A549 treated with CORT108297 at 1 μM for 4 hours (cell line): ENCODE data around the gene MRPS18A. TPM values are rescaled to one million over a fixed set of nuclear protein-coding genes. Genes with fewer than 3 reads are reported as not detected.

Experiments used
- total RNA-seq: library from RNA; stranded (reverse); fragments of 200-300 nt; extraction: Qiagen RNA extraction; gene quantifications from 5 replicates; pipeline ENCODE4 v1.2.3, GENCODE V29; 2022

Gene MRPS18A
- total RNA-seq = 44.6 to 49.3 TPM (median 48.9 TPM) in 5 replicates

DNA sequence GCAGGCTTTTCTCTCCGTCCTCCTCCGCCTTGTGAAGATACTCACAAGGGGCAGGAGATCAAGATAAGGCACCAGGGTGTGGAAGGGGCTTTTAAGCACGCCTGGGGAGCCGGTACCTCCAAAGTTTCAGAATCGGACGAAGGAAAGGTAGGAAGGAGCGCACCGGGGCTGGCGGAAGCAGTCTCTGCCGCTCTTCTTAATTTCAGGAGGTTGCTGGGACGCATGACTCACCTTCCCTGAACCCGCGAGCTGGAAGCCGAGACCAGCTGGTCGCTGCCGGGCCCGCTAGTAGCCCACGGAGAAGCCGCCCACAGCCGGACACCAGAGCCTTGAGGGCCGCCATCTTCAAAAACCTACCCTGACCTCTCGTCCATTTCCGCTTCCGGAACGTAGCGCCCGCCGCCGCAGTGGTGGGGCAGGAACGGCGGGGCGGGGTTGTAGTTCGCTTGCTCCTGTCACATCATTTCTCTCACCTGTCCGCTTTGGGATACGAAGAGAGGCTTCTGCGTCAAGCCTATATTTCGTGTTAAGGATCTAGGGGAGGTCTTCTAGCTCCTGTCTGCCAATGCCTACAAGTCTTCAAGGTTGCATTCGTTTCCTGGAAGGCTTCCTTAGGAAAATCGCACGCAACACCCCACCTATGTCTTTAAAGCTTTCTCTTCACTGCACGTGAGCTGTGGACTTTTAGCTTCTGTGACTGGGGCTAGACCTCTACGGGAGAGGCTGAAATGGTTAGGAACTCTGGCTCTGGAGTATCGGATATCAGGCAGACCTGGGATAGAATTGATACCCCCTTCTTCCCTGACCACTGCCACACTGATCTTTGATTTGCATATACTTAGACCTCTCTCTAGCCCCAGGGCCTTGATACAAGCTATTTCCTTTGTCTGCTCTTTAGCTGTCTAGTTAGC, at the start of gene MRPS18A:
MRPS18A (minus strand) TSS at position 355 of the 911 bp plus-strand sequence; CDS start at position 343, 12 bp downstream.

GRCh38 chr6:43644940-43645612, 42.5 kb downstream of the MRPS18A start, which contains the start of gene RSPH9:
TSS of gene RSPH9 (plus strand) at chr6:43645036. CDS start at chr6:43645099, 63 bp downstream.

DNA sequence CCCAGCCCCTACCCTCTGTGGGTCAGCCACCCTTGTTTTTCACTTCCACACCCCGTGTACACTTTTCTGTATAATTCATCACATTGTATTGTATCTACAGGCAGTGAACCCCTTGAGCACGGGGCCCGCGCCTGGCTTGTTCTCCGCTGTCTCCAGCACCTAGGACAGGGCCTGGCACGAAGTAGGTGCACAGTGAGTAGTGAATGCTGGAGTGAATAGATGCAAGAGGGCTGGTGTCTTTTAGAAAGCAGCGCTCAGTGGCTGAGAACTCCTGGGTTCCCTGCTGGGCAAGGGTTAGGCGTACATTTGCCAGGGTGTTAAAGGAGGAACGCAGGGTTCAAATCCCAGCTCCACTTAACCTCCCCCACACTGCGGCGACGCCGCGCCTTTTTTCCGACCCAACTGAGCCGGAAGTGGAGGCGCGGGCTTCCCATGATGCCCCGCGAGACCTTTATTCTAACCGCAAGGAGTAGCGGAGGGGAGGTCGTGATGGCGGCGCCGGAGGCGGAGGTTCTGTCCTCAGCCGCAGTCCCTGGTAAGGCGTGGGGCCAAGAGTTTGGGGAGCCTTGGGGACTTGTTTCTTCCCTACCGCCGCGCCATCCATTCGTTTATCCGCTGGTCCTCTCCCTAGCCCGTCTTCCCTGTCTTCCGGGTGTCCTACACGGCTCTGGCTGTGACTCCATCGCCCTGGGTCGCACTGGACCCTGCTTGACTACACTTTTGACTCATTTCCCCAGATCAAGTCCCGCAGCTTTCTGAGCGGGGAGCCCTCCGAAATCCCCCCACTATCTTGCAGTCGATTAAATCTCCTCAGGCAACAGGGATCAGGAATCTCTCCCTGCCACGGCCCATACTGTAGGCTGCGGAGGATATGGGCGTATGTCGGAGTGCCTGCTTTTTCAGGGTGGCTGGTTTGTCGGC, 51.9 kb downstream of the MRPS18A start, which contains the start of gene MAD2L1BP:
MAD2L1BP (plus strand) TSS at position 454 of the 921 bp plus-strand sequence; CDS start at position 490, 36 bp downstream.

GRCh38 chr6:43629104-43629504, 58.5 kb downstream of the MRPS18A start, which contains the start of gene GTPBP2:
TSS of gene GTPBP2 (minus strand) at chr6:43629264. CDS start at chr6:43629162, 102 bp downstream.

Other genes starting within 250 kb of the MRPS18A start
- gene DLK2, start 232.2 kb downstream of the MRPS18A start, total RNA-seq = 3.5 to 8.2 TPM (median 7.0 TPM) in 5 replicates
- gene TJAP1, start 210.2 kb downstream of the MRPS18A start, total RNA-seq = 17.3 to 20.8 TPM (median 20.1 TPM) in 5 replicates
- gene LRRC73, start 177.4 kb downstream of the MRPS18A start, total RNA-seq = 0.63 to 1.4 TPM (median 1.3 TPM) in 5 replicates
- gene YIPF3, start 170.9 kb downstream of the MRPS18A start, total RNA-seq = 68.9 to 77.0 TPM (median 70.5 TPM) in 5 replicates
- 44.5 to 60.7 TPM (median 49.6 TPM) in 5 replicates for gene POLR1C, start 170.7 kb downstream of the MRPS18A start, total RNA-seq
- 24.7 to 29.7 TPM (median 29.3 TPM) in 5 replicates for gene XPO5, start 111.8 kb downstream of the MRPS18A start, total RNA-seq
- gene POLH, start 111.6 kb downstream of the MRPS18A start, total RNA-seq = 6.9 to 10.9 TPM (median 9.4 TPM) in 5 replicates
- 16.2 to 23.6 TPM (median 21.4 TPM) in 5 replicates for gene GTPBP2, start 58.5 kb downstream of the MRPS18A start, total RNA-seq
- 33.4 to 40.0 TPM (median 35.9 TPM) in 5 replicates for gene MAD2L1BP, start 52.0 kb downstream of the MRPS18A start, total RNA-seq
- 0.12 to 0.29 TPM (median 0.17 TPM) in 5 replicates for gene RSPH9, start 42.8 kb downstream of the MRPS18A start, total RNA-seq
- 27.9 to 37.4 TPM (median 34.9 TPM) in 5 replicates for gene VEGFA, start 82.4 kb upstream of the MRPS18A start, total RNA-seq